ENCODE data around the gene SLIT3.

Gene SLIT3

DNA sequence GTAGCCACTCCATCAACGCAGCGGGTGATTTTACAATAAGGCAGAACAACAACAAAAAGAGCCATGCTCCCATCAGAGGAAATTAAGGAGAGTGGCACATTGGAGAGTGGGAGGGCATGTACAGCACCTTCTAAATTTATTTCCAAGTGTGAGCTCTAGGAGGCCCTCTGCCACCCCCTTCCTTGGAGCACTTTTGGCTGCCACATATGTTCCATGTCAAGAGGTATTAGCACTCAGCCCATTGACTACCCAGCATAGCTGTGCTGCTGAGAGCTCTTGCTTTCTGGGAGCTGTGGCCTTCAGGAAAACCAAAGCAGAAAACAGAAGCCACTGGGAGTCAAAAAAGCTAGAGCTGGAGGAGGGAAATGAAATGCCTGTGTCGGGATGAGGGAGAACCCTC is 521.6 kb downstream of the SLIT3 start:
- DNase-seq = no peak

DNA sequence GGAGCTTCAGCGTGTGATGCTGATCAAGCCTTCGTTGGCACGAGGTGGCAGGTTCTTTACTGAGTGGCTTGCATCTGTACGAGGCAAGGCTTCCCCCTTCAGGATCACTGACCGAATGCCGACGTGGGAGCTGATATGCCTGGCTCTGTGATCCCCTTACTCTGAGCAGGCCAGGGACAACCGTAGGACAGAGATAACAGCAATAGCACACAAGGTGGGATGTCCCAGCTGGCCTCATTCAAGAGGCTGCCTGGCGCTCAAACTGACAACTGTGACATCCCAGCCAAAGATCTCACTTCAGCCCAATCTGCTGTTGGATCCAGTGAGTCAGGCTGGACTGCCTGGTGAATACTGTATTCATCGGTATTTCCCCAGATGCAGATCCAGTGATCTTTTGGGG is 522.4 kb downstream of the SLIT3 start:
- DNase-seq = no peak

DNA sequence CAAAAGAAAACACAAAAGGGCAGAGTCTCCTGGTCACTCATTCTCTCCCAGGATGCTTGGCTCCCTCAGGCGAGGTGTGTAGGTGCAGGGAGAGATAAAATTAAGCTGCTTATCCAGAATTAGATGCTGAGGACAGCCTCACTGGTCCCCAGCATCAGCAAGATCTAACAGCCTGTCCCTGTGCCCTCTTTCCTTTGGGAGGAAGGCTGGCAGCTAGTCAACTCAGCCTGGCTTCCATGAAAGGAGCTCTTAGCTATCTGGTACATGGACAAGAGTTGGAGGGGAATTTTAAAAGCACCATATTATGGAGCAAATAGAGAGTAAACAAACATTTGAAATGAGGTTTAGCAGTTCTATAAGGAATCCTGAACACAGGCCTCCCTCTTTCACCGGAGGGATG is 523.3 kb downstream of the SLIT3 start:
- DNase-seq = no peak

DNA sequence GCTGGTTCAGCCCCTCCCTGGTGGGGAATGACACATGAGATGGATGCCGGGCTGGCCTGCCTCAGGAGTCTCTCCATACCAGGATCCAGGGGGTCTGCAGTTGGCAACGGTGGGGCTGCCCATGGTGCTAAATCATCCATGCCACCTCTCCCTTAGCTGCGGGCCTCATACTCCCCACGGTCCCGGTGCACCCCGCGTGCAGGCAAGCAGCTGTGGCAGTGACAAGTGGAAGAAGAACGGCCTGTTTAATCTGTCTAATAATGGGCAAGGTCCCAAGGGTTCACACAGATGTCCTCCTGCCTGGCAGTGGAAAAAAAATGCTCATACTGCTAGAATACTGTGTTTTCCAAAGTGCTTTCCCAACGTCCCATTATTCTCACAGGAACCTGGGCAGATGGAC is 524.9 kb downstream of the SLIT3 start:
- no peak for DNase-seq

DNA sequence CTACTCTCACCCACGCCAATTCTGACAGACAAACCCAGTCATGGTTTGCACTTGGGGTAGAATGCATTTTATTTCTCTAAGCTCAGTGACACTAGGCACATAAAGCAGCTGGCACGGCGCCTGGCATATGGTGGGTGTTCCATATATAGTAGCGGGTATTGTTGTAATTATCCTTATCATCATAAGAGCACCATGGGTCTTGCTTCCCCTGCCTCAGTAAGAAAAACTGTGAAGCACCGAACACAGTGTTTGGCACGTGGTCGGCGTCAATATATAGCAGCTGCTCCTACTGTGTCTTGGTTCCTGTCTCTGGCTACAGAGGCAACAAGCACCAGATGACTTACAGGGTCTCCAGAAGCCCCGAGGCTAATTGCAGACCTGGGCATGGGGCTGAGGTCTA is 527.7 kb downstream of the SLIT3 start:
- no peak for DNase-seq

DNA sequence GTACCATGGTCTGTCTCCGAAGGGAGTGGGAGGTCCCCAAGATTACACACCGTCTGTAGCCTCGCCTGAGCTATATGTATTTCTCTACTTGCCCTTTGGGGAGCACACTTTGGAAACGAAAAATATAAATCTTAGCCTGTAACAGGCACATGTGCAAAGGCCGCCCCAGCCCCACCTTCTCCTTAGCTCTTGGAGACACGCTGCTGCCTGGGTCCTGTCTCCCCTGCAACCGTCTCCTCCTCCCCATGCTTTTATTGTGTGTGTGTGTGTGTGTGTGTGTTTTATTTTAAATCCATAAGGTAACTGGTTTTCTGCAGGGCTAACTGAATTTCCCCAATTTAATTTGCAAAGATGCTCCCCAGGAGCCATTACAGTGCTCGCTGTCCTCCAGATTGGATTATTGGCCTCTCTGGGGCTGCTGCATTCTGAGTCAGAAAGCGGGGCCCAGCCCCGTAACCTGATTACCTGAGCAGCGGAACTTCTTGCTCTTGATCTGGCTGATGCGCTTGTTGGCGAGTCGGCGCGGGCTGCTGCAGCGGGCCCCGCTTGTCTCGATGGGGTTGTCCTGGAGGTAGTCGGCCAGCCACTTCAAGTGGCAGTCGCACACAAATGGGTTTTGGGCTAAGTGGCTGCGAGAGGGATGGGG is 528.5 kb downstream of the SLIT3 start:
- DNase-seq = no peak

DNA sequence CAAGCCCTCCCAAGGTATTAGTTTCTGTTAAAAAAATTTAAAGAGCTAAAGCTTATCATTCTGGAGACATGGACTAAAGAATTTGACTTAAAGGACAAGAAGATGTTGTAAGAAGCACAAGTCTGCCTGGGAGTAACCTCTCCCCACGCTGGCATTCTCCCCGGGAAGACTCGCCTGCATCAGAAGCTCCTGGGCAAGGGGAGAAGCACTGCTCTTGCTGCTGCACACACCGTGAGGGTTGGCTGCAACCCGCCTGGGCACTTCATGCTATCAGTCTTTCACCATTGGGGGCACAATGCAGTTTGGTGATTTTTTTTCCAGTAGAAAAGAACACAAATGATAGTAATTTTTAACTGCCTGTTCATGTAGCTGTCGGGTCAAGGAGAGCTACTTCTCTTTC is 529.3 kb downstream of the SLIT3 start:
- no peak for DNase-seq

DNA sequence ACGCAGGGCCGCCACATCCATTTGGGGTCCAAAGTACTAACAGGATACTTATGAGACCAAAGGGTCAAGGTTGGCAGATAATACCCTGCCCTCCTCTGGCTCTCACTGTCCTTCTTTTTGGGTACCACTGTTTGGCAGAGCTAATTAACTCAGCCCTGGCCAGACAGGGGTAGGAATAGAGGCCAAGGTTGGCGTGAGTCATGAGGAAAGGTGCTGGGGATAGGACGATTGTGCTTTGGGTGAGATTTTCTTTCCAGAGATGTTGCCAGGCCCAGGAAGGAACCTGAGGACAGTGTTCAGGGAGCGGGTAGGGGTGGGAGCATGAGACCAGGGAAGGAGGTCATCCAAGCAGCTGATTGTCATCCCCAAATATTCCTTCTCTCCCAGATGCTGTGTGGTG is 529.9 kb downstream of the SLIT3 start:
- no peak for DNase-seq

DNA sequence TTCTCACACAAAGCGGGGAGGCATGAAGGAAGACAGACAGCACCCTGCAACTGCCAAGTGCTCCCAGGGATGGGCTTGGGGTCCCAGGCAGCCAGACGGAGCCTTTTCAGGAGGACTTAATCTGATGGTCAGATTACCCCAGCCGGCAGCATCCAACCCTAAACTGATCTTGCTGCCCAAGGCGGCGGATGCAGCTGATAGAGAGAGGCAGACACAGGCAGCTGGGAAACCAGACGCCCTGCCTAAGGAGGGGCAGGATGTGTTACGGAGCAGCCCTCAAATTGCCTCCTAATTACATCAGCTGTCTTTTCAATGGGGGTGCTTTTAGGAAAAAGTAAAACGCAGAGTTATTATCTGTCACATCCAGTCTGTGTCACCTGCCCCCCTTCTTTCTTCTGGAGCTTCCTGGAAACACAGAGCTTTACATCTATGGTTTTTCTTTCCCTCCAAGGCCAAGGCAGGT is 530.9 kb downstream of the SLIT3 start:
- no peak for DNase-seq

DNA sequence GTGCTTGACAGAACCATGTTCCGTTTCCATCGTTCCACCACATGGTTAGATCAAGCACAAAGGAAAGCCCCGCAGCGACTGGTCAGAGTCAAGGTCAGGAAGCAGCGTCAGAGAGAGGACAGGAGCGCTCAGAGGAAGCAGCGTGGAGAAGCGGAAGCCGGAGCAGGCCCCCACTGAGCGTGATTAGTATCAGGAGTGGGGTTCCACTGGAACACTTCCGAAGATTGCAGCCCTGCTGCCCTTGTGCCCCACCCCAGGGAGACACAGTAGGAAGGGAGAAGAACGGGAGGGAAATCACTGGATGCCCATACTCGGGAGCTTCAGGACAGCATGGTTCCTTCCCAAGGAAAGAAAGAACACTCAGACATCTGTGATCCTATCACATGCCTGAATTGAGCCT is 532.8 kb downstream of the SLIT3 start:
- no peak for DNase-seq

DNA sequence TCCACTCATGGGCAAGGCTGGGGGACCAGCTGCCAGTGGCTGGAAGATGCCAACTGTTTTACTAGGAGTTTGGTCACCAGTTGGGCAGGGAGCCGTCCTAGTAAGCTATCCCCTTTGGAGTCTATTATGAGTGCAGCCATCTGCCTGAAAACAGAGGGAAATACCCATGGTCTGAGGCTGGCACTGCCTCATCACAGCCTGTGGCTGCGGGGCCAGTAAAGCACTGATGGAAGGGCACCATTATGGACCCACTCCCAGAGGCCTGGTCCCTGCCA is 534.6 kb downstream of the SLIT3 start:
- DNase-seq = no peak

DNA sequence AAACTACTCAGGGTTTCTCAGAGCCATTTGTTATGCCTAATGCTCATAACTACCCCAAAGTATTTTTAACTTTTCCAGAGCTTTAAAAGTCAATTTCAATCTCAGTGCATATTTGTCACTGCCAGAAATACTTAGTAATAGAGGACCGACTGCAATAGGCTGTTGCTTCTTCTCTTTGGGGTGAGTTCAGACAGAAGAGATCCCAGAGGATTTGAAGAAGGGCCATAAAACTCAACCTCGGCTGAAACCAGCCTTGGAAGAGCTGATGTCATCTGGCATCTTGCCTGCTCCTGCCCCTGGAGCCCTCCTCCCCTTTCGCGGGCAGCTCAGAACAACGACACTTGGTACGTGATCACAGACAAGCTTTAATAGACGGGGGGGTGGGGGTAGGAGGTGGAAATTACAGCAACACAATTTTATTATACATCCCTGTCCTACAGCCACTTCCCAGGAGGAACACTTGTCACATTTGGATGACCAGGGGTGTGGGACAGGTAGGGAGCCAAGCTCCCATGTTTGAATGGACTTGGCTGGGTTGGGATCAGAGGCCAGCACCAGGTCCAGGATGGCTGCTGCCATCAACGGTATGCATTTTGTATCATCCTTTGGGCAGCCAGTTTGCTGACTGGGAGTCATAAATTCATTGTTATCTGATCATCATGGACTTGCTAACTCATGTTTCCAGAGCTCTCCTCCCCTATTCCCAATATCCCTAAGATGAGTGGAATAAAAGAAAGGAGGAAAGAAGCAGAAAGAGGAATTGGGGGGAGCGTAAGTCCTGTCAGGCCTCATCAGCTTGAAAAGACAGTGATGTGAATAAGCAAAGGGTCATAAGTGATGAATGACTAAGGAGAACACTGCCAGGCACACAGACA is 535.2 kb downstream of the SLIT3 start:
- DNase-seq = no peak

DNA sequence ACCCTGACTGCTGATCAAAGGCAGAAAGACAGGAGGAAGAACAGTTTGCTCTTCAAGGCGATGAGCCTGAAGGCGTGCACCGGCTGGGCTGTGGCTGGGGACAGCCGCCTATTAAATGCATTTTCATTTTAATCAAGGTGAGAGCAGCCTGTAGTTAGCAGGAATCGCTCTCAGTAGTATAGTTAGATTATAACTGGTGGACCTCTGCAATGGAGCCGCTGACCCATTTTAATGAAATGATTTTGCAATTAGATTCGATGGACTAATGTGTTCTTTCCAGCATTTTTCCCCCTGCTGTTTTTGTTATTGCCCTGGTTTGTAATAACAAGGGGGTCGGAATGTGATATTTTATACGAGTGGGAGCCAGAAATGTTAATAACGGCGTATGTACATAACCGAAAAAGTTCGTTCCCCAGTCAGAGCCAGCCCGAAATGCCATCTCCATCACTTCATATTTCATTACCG is 535.8 kb downstream of the SLIT3 start:
- DNase-seq = no peak

DNA sequence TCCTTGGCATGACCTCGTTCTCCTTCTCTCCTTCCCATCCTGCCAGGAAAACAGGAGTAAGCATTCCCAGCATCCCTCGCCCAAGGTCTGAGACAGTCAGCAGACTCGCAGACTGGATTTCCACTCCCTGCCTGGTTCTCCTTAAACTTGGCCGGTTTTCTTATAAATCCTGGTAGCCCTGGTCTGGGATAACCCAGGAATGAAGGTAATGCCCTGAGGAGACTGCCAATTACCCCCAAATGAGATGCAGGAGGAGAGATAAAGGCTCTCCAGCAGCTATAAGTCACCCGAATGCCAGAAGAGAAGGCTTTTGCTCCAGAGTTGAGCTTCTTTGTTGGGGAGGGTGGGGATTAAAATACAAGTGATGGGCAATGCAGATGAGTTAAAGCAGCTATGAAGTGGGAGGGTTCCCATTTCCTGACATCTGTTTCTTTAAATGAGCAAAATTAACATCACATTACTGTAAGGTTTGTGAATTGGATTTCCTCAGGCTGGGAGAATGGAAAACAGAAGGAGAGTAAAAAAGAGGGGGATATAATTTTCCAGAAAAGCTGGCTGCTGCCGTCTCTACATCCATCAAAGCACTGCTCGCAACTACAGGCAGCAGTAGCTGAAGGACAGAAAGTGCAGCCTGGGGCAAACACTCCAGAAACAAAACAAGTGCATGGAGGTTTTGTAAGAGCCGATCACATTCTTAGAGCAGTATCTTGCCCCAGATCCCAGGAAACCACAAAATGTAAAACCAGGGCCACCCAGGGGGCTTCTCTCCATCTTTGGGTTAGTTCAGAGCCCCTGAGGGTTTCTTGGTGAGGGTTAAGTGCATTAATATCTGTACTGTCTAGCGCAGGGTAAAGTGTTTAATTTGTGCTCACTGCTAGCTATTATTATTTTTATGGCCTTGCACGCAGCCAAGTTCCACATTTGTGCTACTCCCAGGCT is 544.2 kb downstream of the SLIT3 start:
- DNase-seq = no peak

DNA sequence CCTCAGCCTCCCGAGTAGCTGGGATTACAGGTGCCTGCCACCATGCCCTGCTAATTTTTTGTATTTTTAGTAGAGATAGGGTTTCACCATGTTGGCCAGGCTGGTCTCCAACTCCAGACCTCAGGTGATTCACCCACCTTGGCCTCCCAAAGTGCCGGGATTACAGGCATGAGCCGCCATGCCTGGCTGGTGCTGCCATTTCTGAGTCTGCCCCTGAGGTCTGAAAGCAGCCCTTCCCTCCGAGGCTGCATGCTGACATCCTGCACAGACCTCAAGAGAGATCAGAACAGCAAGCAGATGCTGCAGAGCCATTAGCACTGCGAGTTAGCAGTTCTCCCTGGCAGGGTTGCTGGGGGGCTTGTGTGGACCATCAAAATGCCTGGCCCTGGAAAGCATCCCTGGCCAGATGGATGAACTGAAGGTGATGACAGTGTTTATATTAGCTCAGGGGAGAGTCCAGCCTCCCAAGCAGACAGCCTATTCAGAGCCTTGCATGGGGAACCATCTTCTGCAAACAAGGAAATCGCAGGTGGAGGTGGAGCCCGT is 545.3 kb downstream of the SLIT3 start:
- no peak for DNase-seq

DNA sequence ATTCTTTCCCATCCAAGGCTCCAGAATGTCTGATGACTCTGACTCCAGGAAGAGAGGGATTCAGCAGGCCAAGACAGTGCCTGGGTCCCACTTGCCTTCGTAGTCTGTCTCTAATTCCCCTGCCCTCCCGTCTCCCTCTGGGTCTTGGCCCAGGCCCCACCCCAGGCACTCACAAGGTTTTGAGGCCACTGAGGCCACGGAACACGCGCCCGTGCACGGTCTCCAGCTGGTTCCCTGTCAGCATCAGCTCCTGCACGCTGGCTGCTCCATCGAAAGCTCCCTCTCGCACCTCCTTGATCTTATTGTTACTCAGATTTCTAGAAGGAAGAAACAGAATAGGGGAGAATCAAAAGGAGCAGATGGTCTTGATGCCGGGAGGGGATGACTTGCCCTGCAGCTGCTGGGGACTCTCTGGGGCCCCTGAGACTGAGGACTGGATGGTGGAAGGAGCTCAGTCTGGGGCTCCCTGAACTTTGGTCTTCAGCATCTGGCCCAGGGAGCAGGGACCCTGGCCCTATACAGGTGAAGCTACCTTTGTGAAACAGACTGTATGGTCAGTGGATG is 547.2 kb downstream of the SLIT3 start:
- DNase-seq = no peak

DNA sequence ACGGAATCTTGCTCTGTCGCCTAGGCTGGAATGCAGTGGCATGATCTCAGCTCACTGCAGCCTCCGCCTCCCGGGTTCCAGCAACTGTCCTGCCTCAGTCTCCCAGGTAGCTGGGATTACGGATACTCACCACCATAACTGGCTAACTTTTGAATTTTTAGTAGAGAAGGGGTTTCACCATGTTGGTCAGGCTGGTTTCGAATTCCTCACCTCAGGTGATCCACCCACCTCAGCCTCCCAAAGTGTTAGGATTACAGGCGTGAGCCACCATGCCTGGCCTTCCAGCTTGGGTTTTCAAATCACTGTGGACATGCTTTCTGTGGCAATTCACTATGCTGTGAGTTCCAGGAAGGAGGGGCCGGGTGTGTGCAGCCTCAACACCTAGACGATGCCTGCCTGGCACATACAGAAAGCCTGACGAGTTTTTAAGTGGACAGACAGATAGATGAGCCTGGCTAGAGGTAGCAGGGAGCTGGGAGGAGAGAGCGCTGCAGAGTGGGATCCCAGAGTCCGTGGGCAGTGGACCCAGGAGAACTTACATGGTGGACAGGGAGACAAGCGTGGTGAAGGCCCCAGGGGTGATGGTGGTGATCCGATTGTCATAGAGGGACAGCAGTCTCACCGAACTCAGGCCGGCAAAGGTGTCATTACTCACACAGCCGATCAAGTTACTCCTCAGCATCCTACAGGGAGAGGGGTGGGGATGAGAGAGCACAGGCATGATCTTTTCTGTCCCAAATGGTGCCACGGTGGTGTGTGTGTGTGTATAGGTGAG is 548.3 kb downstream of the SLIT3 start:
- DNase-seq = no peak

DNA sequence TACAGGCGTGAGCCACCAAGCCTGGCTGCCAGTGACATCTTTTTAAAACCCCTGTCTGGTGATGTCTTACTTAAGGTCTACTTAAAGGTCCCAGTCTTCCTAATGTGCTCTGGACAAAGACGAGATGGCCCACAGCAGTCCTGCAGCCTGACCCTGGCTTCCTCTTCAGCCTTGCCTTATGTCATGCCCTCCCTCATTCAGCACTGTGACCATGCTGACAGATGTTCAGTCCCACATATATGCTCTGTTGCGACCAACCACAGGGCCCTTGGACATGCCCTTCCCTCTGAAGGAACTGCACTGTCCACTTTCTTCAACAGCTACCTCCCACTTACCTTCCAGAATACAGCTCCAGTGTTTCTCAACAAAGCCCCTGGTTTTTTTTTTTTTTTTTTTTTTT is 548.9 kb downstream of the SLIT3 start:
- DNase-seq = no peak

DNA sequence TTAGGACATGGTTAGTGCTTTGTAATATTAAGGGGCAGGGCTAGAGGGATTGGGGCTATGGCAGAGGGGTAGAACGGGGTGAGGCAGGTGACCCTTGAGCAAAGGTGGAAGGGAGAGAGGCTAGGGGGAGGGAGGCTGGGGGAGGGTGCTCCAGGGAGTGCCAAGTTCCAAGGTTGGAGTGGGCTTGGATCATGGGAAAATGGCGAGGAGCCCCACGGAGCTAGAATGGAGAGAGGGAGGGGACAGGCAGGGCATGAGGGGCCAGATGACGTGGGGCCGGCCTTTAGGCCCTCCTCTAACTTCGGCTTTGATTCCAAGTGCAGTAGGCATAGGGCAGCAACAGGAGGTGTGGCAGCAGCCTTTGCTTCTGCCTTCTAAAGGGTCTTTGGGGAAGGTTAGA is 550.0 kb downstream of the SLIT3 start:
- no peak for DNase-seq

DNA sequence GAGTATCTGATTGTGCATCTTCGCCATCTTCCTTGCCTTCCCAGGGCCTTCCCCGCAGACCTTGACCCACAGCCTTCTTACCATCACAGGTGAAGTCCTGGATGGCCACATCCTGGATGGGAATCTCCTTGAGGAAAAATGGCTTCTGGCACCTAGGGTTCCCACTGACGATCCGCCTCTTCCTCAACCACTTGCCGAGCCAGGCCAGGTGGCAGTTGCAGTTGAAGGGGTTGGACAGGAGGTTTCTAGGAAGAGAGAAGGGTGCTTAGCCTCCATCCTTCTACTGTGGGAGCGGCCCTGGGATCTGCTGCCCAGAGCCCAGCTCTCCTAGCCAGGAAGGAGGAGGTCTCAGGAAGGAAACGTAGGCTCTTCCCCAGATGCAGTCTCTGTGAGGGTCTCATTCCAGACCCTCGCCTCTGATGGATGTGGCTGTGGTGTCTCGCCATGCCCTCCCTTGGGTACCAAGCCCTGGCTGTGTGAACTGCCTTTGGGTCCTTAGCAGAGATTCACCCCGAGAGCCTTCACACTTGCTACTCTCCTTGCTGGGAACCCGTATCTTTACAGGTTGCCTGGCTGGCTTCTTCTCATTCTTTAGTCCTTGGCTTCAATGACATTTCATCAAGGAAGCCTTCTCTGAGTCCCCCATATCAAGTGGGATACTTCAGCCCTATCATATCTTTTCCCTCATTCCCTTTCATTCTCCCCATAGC is 551.4 kb downstream of the SLIT3 start:
- DNase-seq = no peak

DNA sequence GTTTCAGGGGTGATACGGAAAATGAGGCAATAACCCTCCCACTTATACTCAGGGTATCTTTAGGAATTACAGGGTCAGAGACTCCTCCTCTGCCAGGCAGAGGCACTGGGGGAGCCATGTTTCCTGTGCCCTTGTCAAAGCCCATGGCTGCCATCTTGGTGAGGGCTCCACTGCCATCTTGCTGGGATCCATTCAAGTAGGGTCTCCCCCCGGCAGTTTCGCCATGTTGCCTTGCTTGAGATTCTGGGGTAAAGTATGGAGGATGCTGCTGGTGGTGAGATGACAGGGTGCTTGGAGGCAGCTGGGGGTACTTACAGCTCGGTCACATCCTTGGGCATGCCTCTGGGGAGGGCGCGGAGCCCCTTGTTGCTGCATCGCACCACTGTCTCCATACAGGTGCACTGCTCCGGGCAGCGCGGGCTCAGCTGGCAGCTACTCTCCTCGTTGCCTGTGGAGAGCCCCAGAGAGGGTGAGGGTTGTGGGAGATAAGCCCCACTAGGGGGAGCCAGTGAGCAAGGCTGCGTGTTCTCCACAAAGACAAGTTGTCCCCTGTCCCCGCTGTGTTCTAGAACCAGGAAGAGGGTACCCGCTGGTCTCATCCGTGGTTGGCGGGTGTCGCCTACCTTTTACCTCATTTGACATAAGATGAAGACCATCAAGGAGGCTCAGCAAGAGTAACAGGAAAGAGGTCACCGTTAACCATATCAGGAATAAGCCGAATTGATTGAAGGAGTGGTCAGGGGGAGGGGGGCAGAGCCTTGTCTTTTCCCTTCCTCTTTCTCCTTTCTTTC is 552.8 kb downstream of the SLIT3 start:
- no peak for DNase-seq
